ENCODE measurements around the gene ZXDC. TPM values are rescaled to one million over a fixed set of nuclear protein-coding genes. Genes with fewer than 3 reads are reported as not detected.

The ZXDC gene
- total RNA-seq, 1 donor from 2014 or later: 74.4 TPM

- Histone ChIP-seq H3K27ac (no peak overlapping the region), H3K36me3 (no peaks in the 10 kb centered on the region), H3K4me1 (no peaks in the 10 kb centered on the region), H3K27me3 (no peaks in the 10 kb centered on the region), H3K9me3 (no peaks in the 10 kb centered on the region), H3K4me3 (no peak overlapping the region)
- no peak for DNase-seq (ENCODE audit: low spot score in 2 of 2)
- TF ChIP-seq CTCF (IDR thresholded peaks at IDR 0.05): no peak
- intact Hi-C loops (cut with DNase I): no loop called here
These were observed 20.1 kb upstream of the ZXDC start for GRCh38 chr3:126495786-126496185.

- no peak for TF ChIP-seq CTCF (IDR thresholded peaks at IDR 0.05)
- Histone ChIP-seq H3K27me3 (no peaks in the 10 kb centered on the region), H3K4me1 (no peaks in the 10 kb centered on the region), H3K4me3 (no peak overlapping the region), H3K9me3 (no peaks in the 10 kb centered on the region), H3K27ac (no peak overlapping the region), H3K36me3 (no peaks in the 10 kb centered on the region)
- intact Hi-C loops (cut with DNase I): no loop called here
- no peak for DNase-seq (ENCODE audit: low spot score in 2 of 2)
These were observed 19.2 kb upstream of the ZXDC start for GRCh38 chr3:126494970-126495230.

GRCh38 chr3:126494204-126494969 lies 18.7 kb upstream of the ZXDC start:
- no peaks in the 10 kb centered on the region for H3K4me1 ChIP-seq
- no peak for TF ChIP-seq CTCF (IDR thresholded peaks at IDR 0.05)
- no peaks in the 10 kb centered on the region for H3K36me3 ChIP-seq
- intact Hi-C loops (cut with DNase I): no loop called here
- no peak for DNase-seq (ENCODE audit: low spot score in 2 of 2)
- no peaks in the 10 kb centered on the region for H3K9me3 ChIP-seq
- H3K27me3 ChIP-seq: no peaks in the 10 kb centered on the region
- no peak overlapping the region for H3K27ac ChIP-seq
- H3K4me3 ChIP-seq: no peak overlapping the region

- no peak for DNase-seq (ENCODE audit: low spot score in 2 of 2)
- Histone ChIP-seq H3K4me1 (no peaks in the 10 kb centered on the region), H3K27ac (no peak overlapping the region), H3K27me3 (no peaks in the 10 kb centered on the region), H3K9me3 (no peaks in the 10 kb centered on the region), H3K4me3 (no peak overlapping the region), H3K36me3 (no peaks in the 10 kb centered on the region)
- intact Hi-C loops (cut with DNase I): no loop called here
- TF ChIP-seq CTCF (IDR thresholded peaks at IDR 0.05): no peak
These were observed 18.0 kb upstream of the ZXDC start for GRCh38 chr3:126493739-126494138.

- Histone ChIP-seq H3K36me3 (no peaks in the 10 kb centered on the region), H3K27me3 (no peaks in the 10 kb centered on the region), H3K4me3 (no peak overlapping the region), H3K27ac (no peak overlapping the region), H3K9me3 (no peaks in the 10 kb centered on the region), H3K4me1 (no peaks in the 10 kb centered on the region)
- intact Hi-C loops (cut with DNase I): no loop called here
- no peak for DNase-seq (ENCODE audit: low spot score in 2 of 2)
- no peak for TF ChIP-seq CTCF (IDR thresholded peaks at IDR 0.05)
These were observed 17.4 kb upstream of the ZXDC start for GRCh38 chr3:126493051-126493450.

Measured in ascending aorta (tissue), 2 donors.